ENCODE results near the gene CYSLTR2. TPM values are rescaled to one million over a fixed set of nuclear protein-coding genes. Genes with fewer than 3 reads are reported as not detected.

CYSLTR2 gene
- total RNA-seq, 1 experiment from 2014 or later = not detected

DNA sequence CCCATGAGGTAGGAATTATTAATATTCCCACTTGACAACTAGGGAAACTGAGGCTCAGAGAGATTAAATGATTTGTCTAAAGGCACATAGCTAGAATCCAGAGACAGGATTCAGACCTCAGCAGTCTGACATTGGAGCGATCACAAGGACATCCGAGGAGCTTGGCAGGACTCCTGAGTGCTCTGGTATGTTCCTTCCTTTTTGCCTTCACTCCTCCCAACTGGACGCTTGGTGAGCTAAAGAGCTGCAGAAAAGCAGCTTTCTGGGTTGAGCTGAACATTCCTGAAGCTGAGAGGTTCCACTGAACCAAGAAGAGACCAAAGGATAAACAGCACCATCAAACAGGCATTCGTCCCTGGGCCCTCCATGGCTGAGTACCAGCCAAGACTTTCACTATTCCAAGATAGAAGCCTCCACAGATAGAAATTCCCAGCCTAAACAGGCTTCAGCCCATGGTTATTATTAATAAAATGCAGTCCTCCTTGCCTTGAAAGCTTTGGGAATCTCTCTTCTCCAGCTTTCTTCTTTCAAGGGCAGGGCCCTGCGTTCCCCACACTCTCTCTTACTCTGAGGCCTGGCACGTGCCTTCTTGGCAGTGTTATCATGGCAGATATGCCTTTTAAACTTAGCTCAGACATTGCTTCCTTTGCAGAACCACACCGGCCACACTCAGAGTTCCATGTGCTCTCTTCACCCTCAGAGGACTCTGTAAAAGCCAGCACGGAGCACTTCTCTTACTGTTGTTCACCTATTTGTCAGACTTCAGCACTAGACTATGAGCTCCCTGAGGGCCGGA lies 97.1 kb downstream of the CYSLTR2 start:
- H3K4me1 Mint-ChIP-seq = peaks cover 7% of the 10 kb centered on the region
- ChIA-PET POLR2A (no interaction called here), CTCF (interaction anchor here (0.6 to 1.4 kb wide), 4 partner anchors 12 to 156 kb away, joined by 3 to 10 read pairs (median 4); no protein-coding TSS in a partner anchor)
- no peak overlapping the region for H3K27ac Mint-ChIP-seq
- ATAC-seq (no peak), DNase-seq (ENCODE audit: low spot score) (no peak)
- H3K4me3 Mint-ChIP-seq = no peak overlapping the region
- H3K27me3 Mint-ChIP-seq (ENCODE audit: low read depth) = no peaks in the 10 kb centered on the region
- peaks cover 12% of the 10 kb centered on the region for H3K36me3 Mint-ChIP-seq
- H3K9me3 Mint-ChIP-seq = peaks cover 14% of the 10 kb centered on the region
- TF ChIP-seq SP1 (CRISPR knock-in tag; conservative IDR thresholded peaks at IDR 0.05) (no peak), ZNF423 (CRISPR knock-in tag; IDR thresholded peaks at IDR 0.05) (no peak), OVOL2 (CRISPR knock-in tag; IDR thresholded peaks at IDR 0.05; ENCODE audit: borderline replicate concordance) (no peak), PRRX2 (CRISPR knock-in tag; IDR thresholded peaks at IDR 0.05) (no peak), GTF2I (CRISPR knock-in tag; conservative IDR thresholded peaks at IDR 0.05) (no peak), EMX1 (CRISPR knock-in tag; IDR thresholded peaks at IDR 0.05) (no peak), TEAD1 (CRISPR knock-in tag; IDR thresholded peaks at IDR 0.05) (no peak), MXD4 (CRISPR knock-in tag; IDR thresholded peaks at IDR 0.05; ENCODE audit: borderline replicate concordance) (no peak), NR2C2 (CRISPR knock-in tag; IDR thresholded peaks at IDR 0.05) (no peak), CREB1 (CRISPR knock-in tag; IDR thresholded peaks at IDR 0.05) (no peak)
- TF ChIP-seq, protein P1, sequence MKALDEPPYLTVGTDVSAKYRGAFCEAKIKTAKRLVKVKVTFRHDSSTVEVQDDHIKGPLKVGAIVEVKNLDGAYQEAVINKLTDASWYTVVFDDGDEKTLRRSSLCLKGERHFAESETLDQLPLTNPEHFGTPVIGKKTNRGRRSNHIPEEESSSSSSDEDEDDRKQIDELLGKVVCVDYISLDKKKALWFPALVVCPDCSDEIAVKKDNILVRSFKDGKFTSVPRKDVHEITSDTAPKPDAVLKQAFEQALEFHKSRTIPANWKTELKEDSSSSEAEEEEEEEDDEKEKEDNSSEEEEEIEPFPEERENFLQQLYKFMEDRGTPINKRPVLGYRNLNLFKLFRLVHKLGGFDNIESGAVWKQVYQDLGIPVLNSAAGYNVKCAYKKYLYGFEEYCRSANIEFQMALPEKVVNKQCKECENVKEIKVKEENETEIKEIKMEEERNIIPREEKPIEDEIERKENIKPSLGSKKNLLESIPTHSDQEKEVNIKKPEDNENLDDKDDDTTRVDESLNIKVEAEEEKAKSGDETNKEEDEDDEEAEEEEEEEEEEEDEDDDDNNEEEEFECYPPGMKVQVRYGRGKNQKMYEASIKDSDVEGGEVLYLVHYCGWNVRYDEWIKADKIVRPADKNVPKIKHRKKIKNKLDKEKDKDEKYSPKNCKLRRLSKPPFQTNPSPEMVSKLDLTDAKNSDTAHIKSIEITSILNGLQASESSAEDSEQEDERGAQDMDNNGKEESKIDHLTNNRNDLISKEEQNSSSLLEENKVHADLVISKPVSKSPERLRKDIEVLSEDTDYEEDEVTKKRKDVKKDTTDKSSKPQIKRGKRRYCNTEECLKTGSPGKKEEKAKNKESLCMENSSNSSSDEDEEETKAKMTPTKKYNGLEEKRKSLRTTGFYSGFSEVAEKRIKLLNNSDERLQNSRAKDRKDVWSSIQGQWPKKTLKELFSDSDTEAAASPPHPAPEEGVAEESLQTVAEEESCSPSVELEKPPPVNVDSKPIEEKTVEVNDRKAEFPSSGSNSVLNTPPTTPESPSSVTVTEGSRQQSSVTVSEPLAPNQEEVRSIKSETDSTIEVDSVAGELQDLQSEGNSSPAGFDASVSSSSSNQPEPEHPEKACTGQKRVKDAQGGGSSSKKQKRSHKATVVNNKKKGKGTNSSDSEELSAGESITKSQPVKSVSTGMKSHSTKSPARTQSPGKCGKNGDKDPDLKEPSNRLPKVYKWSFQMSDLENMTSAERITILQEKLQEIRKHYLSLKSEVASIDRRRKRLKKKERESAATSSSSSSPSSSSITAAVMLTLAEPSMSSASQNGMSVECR (CRISPR knock-in tag; IDR thresholded peaks at IDR 0.05; ENCODE audit: borderline replicate concordance) = no peak
- TF ChIP-seq, protein P2, sequence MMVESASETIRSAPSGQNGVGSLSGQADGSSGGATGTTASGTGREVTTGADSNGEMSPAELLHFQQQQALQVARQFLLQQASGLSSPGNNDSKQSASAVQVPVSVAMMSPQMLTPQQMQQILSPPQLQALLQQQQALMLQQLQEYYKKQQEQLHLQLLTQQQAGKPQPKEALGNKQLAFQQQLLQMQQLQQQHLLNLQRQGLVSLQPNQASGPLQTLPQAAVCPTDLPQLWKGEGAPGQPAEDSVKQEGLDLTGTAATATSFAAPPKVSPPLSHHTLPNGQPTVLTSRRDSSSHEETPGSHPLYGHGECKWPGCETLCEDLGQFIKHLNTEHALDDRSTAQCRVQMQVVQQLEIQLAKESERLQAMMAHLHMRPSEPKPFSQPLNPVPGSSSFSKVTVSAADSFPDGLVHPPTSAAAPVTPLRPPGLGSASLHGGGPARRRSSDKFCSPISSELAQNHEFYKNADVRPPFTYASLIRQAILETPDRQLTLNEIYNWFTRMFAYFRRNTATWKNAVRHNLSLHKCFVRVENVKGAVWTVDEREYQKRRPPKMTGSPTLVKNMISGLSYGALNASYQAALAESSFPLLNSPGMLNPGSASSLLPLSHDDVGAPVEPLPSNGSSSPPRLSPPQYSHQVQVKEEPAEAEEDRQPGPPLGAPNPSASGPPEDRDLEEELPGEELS (CRISPR knock-in tag; IDR thresholded peaks at IDR 0.05) = no peak
- TF ChIP-seq, protein P3, sequence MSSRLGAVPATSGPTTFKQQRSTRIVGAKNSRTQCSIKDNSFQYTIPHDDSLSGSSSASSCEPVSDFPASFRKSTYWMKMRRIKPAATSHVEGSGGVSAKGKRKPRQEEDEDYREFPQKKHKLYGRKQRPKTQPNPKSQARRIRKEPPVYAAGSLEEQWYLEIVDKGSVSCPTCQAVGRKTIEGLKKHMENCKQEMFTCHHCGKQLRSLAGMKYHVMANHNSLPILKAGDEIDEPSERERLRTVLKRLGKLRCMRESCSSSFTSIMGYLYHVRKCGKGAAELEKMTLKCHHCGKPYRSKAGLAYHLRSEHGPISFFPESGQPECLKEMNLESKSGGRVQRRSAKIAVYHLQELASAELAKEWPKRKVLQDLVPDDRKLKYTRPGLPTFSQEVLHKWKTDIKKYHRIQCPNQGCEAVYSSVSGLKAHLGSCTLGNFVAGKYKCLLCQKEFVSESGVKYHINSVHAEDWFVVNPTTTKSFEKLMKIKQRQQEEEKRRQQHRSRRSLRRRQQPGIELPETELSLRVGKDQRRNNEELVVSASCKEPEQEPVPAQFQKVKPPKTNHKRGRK (CRISPR knock-in tag; IDR thresholded peaks at IDR 0.05; ENCODE audit: borderline replicate concordance) = no peak
- TF ChIP-seq, protein P4, sequence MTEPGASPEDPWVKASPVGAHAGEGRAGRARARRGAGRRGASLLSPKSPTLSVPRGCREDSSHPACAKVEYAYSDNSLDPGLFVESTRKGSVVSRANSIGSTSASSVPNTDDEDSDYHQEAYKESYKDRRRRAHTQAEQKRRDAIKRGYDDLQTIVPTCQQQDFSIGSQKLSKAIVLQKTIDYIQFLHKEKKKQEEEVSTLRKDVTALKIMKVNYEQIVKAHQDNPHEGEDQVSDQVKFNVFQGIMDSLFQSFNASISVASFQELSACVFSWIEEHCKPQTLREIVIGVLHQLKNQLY (CRISPR knock-in tag; IDR thresholded peaks at IDR 0.05) = no peak
- TF ChIP-seq, protein P5, sequence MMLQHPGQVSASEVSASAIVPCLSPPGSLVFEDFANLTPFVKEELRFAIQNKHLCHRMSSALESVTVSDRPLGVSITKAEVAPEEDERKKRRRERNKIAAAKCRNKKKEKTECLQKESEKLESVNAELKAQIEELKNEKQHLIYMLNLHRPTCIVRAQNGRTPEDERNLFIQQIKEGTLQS (CRISPR knock-in tag; conservative IDR thresholded peaks at IDR 0.05) = no peak
- TF ChIP-seq, protein P6, sequence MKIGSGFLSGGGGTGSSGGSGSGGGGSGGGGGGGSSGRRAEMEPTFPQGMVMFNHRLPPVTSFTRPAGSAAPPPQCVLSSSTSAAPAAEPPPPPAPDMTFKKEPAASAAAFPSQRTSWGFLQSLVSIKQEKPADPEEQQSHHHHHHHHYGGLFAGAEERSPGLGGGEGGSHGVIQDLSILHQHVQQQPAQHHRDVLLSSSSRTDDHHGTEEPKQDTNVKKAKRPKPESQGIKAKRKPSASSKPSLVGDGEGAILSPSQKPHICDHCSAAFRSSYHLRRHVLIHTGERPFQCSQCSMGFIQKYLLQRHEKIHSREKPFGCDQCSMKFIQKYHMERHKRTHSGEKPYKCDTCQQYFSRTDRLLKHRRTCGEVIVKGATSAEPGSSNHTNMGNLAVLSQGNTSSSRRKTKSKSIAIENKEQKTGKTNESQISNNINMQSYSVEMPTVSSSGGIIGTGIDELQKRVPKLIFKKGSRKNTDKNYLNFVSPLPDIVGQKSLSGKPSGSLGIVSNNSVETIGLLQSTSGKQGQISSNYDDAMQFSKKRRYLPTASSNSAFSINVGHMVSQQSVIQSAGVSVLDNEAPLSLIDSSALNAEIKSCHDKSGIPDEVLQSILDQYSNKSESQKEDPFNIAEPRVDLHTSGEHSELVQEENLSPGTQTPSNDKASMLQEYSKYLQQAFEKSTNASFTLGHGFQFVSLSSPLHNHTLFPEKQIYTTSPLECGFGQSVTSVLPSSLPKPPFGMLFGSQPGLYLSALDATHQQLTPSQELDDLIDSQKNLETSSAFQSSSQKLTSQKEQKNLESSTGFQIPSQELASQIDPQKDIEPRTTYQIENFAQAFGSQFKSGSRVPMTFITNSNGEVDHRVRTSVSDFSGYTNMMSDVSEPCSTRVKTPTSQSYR (CRISPR knock-in tag; IDR thresholded peaks at IDR 0.05) = no peak
- TF ChIP-seq, protein P7, sequence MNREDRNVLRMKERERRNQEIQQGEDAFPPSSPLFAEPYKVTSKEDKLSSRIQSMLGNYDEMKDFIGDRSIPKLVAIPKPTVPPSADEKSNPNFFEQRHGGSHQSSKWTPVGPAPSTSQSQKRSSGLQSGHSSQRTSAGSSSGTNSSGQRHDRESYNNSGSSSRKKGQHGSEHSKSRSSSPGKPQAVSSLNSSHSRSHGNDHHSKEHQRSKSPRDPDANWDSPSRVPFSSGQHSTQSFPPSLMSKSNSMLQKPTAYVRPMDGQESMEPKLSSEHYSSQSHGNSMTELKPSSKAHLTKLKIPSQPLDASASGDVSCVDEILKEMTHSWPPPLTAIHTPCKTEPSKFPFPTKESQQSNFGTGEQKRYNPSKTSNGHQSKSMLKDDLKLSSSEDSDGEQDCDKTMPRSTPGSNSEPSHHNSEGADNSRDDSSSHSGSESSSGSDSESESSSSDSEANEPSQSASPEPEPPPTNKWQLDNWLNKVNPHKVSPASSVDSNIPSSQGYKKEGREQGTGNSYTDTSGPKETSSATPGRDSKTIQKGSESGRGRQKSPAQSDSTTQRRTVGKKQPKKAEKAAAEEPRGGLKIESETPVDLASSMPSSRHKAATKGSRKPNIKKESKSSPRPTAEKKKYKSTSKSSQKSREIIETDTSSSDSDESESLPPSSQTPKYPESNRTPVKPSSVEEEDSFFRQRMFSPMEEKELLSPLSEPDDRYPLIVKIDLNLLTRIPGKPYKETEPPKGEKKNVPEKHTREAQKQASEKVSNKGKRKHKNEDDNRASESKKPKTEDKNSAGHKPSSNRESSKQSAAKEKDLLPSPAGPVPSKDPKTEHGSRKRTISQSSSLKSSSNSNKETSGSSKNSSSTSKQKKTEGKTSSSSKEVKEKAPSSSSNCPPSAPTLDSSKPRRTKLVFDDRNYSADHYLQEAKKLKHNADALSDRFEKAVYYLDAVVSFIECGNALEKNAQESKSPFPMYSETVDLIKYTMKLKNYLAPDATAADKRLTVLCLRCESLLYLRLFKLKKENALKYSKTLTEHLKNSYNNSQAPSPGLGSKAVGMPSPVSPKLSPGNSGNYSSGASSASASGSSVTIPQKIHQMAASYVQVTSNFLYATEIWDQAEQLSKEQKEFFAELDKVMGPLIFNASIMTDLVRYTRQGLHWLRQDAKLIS (CRISPR knock-in tag; IDR thresholded peaks at IDR 0.05; ENCODE audit: borderline replicate concordance) = no peak
- TF ChIP-seq, protein P8, sequence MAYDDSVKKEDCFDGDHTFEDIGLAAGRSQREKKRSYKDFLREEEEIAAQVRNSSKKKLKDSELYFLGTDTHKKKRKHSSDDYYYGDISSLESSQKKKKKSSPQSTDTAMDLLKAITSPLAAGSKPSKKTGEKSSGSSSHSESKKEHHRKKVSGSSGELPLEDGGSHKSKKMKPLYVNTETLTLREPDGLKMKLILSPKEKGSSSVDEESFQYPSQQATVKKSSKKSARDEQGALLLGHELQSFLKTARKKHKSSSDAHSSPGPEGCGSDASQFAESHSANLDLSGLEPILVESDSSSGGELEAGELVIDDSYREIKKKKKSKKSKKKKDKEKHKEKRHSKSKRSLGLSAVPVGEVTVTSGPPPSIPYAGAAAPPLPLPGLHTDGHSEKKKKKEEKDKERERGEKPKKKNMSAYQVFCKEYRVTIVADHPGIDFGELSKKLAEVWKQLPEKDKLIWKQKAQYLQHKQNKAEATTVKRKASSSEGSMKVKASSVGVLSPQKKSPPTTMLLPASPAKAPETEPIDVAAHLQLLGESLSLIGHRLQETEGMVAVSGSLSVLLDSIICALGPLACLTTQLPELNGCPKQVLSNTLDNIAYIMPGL (CRISPR knock-in tag; IDR thresholded peaks at IDR 0.05) = no peak

Data from WTC11 (cell line).